ENCODE measurements around the gene OR2V2.

DNA sequence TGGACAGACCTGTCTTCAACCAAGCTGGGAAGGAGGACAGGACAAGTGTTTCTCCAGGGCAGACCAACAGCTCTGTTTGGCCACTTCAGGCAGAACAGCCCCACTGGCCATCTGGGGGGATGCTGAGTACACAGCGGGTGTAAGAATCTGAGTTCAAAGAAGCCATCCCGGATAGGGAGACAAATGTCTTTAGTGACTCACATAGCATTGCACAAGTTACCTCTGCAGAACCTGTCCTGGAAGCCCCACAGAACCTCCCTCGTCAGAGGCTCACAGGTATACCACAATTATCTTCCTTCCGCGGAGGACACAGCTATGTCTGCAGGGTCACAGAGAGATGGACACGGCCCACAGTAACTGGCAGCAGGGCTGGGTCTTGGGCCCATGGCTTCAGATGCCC, 2.0 kb downstream of the OR2V2 start:
- TF ChIP-seq, protein P1, sequence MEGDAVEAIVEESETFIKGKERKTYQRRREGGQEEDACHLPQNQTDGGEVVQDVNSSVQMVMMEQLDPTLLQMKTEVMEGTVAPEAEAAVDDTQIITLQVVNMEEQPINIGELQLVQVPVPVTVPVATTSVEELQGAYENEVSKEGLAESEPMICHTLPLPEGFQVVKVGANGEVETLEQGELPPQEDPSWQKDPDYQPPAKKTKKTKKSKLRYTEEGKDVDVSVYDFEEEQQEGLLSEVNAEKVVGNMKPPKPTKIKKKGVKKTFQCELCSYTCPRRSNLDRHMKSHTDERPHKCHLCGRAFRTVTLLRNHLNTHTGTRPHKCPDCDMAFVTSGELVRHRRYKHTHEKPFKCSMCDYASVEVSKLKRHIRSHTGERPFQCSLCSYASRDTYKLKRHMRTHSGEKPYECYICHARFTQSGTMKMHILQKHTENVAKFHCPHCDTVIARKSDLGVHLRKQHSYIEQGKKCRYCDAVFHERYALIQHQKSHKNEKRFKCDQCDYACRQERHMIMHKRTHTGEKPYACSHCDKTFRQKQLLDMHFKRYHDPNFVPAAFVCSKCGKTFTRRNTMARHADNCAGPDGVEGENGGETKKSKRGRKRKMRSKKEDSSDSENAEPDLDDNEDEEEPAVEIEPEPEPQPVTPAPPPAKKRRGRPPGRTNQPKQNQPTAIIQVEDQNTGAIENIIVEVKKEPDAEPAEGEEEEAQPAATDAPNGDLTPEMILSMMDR (IDR thresholded peaks at IDR 0.05), result no peak
- TF ChIP-seq POLR2A (IDR thresholded peaks at IDR 0.05), result no peak
